ENCODE results near the gene SMIM36.
"Not testable (repeated sequence)": the region's sequence is repeated elsewhere in the genome, so short reads cannot be mapped to it uniquely, and the experiment has no call there.

SMIM36 gene

DNA sequence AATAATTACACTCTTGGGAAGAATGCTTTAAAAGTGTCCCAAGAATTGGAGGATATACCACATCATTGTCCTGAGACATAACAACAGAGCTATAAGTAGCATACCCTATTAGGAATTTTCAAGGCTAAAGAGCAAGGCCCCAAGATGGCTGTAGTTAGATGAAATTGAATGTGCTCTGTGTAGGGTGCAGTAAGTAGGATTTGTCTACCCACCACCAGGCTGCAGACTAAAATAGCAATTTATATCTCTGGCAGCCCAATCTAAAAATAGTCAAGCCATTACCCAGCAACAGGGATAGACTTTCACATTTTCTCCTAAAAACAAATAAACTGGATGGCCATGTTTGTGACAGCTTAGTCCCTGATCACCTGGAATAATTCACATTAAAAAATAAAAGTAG is 95.3 kb downstream of the SMIM36 start:
- no peak overlapping the region for H3K4me2 ChIP-seq (ENCODE audit: low read length)
- no peaks in the 10 kb centered on the region for H3K27me3 ChIP-seq (ENCODE audit: control insufficient read depth, insufficient read depth, low read length)
- no peak overlapping the region for H3K4me3 ChIP-seq (ENCODE audit: low read length)
- no peak overlapping the region for H3K9ac ChIP-seq (ENCODE audit: low read depth, low read length)
- no peaks in the 10 kb centered on the region for H3K9me3 ChIP-seq (replicated peaks; ENCODE audit: low read length)
- peaks cover 25% of the 10 kb centered on the region for H3K36me3 ChIP-seq (ENCODE audit: insufficient read depth, low read length)
- H3K4me1 ChIP-seq (ENCODE audit: control insufficient read depth, insufficient read depth, low read length): no peaks in the 10 kb centered on the region

DNA sequence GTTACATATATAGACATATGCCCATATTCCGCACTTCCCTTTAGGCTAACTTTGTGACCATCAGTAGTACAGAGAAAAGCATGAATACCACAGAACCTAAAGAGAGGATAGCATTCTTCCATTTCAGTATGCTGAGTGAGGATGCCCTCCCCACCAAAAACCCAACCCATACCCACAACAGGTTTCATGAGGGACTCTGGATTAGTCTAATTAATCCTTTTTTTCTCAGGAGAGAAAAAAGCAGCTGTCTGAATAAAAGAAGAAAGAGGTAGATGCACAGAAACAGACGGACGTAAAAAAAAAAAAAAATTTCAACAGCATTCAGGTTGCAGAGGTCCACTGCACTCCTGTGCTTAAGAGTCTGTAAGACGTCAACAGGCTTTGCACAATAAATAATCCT is 96.3 kb downstream of the SMIM36 start:
- H3K9ac ChIP-seq (ENCODE audit: low read depth, low read length): no peak overlapping the region
- no peak overlapping the region for H3K4me2 ChIP-seq (ENCODE audit: low read length)
- H3K9me3 ChIP-seq (replicated peaks; ENCODE audit: low read length): no peaks in the 10 kb centered on the region
- no peaks in the 10 kb centered on the region for H3K4me1 ChIP-seq (ENCODE audit: control insufficient read depth, insufficient read depth, low read length)
- H3K36me3 ChIP-seq (ENCODE audit: insufficient read depth, low read length): peaks cover 35% of the 10 kb centered on the region
- H3K4me3 ChIP-seq (ENCODE audit: low read length): no peak overlapping the region
- no peaks in the 10 kb centered on the region for H3K27me3 ChIP-seq (ENCODE audit: control insufficient read depth, insufficient read depth, low read length)

DNA sequence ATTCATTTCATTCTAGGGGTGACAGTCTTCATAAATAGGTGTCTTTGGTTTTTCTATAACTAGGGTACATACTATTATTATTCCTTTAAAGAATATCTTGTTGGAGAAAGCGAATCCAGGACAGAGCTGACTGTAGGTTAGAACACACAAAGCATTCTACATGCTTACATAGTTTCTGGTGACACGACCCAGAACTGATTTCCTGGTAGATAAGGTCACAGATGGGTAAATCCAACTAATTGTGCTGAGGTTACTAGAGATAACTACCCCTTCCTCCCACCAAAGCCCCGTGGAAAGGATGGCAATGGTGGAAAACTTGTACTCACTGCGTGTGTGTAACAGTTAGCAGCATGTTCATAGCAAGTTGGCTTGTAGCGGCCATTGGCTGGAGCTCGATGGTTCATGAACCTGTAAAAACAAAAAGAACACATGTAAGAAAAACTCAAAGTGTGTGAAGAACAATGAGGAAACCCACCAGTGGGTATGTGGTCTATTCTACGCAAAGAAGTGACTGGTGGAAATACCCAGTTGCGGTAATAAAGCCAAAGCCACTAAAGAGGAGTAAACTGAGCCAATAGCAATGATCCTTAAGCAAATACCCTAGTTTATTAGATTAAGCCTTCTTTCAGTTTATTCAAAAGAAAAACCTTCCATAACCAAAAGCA is 97.3 kb downstream of the SMIM36 start:
- H3K27me3 ChIP-seq (ENCODE audit: control insufficient read depth, insufficient read depth, low read length): no peaks in the 10 kb centered on the region
- no peaks in the 10 kb centered on the region for H3K4me1 ChIP-seq (ENCODE audit: control insufficient read depth, insufficient read depth, low read length)
- H3K9ac ChIP-seq (ENCODE audit: low read depth, low read length): no peak overlapping the region
- no peaks in the 10 kb centered on the region for H3K9me3 ChIP-seq (replicated peaks; ENCODE audit: low read length)
- no peak overlapping the region for H3K4me3 ChIP-seq (ENCODE audit: low read length)
- no peak overlapping the region for H3K4me2 ChIP-seq (ENCODE audit: low read length)
- peaks cover 45% of the 10 kb centered on the region for H3K36me3 ChIP-seq (ENCODE audit: insufficient read depth, low read length)

DNA sequence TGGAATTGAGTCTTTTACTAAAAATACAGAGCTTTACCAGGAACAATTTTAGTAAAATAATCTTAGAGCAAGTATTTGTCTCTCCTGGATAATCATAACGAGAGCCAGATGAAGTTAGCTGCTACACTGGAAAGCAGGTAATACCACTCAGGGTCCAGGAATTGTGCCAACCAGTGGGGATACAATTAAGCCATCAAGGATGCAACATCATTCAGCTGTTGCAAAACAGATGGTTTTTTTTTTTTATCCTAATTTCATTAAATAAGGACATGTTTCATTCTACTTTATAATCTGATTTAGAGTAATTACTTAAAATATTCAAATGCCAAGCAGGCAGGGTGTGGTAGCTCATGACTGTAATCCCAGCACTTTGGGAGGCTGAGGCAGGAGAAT is 99.8 kb downstream of the SMIM36 start:
- H3K36me3 ChIP-seq (ENCODE audit: insufficient read depth, low read length): peaks cover 60% of the 10 kb centered on the region
- no peak overlapping the region for H3K4me3 ChIP-seq (ENCODE audit: low read length)
- no peaks in the 10 kb centered on the region for H3K4me1 ChIP-seq (ENCODE audit: control insufficient read depth, insufficient read depth, low read length)
- H3K9me3 ChIP-seq (replicated peaks; ENCODE audit: low read length): no peaks in the 10 kb centered on the region
- H3K27me3 ChIP-seq (ENCODE audit: control insufficient read depth, insufficient read depth, low read length): no peaks in the 10 kb centered on the region
- H3K9ac ChIP-seq (ENCODE audit: low read depth, low read length): no peak overlapping the region
- H3K4me2 ChIP-seq (ENCODE audit: low read length): no peak overlapping the region

DNA sequence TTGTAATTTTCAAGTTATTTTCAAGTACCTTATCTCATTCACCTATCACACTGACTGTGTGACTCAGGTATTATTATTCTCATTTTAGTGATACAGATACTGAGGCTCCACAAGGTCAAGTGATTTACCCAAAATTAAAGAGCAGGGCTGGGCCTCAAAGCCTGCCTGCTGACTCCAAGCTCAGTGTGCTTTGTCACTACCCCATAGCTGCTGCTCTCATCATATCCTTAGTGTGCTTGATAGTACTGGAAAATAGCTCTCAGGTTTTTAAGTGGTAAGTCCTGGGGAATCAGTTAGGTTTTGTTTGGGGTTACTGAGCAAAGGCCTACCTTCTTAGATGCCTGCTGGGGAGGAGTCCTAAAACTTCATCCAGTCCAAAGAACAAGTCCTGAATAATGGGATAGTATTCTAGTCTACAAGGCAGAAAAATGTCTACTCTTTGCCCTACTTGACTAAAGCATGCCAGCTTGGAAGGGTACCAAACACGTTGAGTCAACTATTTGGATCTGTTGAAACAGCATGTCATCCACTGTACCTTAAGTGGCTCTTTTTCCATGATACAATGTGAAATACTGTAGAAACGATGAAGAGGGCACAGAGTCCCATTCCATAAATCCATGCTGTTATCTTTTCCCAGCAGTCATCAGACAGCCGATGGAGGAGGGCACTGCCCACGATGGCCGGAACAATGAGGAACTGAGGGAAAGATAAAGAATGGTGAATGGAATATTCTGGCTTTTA is 100.4 kb downstream of the SMIM36 start:
- no peak overlapping the region for H3K9ac ChIP-seq (ENCODE audit: low read depth, low read length)
- no peak overlapping the region for H3K4me2 ChIP-seq (ENCODE audit: low read length)
- H3K4me1 ChIP-seq (ENCODE audit: control insufficient read depth, insufficient read depth, low read length): no peaks in the 10 kb centered on the region
- H3K4me3 ChIP-seq (ENCODE audit: low read length): no peak overlapping the region
- H3K27me3 ChIP-seq (ENCODE audit: control insufficient read depth, insufficient read depth, low read length): no peaks in the 10 kb centered on the region
- peaks cover 60% of the 10 kb centered on the region for H3K36me3 ChIP-seq (ENCODE audit: insufficient read depth, low read length)
- H3K9me3 ChIP-seq (replicated peaks; ENCODE audit: low read length): no peaks in the 10 kb centered on the region

DNA sequence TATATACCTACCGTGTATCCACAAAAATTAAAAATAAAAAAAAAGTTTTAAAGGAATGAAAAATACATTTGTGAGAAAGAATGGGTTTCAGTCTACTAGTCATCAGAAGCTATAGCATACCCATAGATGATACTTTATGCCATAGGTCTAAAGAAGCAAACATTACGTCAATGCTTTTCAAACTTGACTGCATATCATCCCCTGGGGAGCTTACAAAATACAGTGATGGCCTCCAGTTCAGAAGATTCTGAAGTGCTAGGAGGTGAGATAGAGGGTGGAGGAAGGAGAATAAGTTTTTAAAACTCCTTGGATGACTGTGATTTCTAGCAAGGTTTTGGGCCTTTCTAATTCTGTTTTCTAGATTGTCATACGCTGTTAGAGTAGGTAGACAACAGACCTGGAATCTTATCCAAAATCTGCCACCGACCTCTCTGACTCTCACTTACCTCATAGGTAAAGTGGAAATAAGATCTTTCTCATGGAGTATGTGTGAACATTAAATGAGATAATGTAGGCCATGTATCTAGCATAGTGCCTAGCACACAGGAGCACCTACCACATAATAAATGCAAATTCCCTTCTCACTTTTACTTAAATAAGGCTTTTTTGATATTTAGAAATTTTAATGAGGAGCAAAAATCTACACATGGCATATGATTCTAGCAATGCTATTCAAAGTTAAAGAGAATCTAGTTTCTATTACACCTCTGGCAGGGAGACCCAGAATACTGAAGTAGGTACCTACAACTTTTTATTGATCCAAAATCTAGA is 102.0 kb downstream of the SMIM36 start:
- no peaks in the 10 kb centered on the region for H3K4me1 ChIP-seq (ENCODE audit: control insufficient read depth, insufficient read depth, low read length)
- H3K9ac ChIP-seq (ENCODE audit: low read depth, low read length): no peak overlapping the region
- no peaks in the 10 kb centered on the region for H3K9me3 ChIP-seq (replicated peaks; ENCODE audit: low read length)
- H3K27me3 ChIP-seq (ENCODE audit: control insufficient read depth, insufficient read depth, low read length): no peaks in the 10 kb centered on the region
- H3K4me3 ChIP-seq (ENCODE audit: low read length): no peak overlapping the region
- H3K36me3 ChIP-seq (ENCODE audit: insufficient read depth, low read length): peaks cover 64% of the 10 kb centered on the region
- H3K4me2 ChIP-seq (ENCODE audit: low read length): no peak overlapping the region

DNA sequence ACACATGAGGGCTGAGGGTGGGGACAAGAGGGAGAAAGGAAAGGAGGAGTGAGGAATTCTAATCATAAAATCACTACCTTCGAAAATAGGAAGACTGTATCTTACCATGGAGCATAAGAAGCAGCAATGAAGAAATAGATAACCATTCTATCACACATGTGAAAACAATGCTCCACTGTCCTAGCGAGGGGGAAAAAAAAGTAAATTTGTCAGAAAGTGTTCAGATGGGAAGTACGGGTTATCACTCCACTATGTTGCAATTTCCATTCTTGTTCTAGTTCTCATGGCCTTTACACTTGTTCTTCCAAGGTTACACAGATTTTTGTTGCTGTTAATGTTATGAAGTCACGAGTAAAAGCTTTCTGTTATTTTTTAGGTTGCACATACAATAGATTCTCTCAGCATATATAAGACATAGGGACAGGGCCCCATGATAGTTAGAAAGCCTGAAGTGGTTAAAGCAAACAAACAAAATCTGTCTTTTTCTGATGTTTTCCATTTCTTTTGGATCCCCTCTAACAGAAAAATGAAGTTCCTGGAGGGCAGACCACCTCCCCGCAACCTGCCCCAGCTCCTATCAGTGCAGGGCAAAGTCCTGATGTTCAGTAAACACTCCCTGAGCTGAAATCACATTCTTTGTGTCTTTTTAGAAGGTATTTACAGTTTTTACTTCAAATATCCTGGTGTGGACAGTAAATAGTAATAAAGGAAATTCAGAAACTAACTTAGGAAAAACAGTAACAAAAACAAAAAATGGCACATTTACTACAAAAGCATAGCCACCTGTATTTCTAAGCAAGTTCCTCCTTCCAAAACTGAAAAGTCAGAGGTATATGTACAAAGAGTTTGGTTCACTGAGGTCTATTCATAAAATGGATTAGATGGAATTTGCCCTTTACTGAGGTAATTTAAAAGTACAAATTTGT is 103.3 kb downstream of the SMIM36 start:
- Histone ChIP-seq H3K4me2 (ENCODE audit: low read length) (no peak overlapping the region), H3K27me3 (ENCODE audit: control insufficient read depth, insufficient read depth, low read length) (no peaks in the 10 kb centered on the region), H3K9me3 (replicated peaks; ENCODE audit: low read length) (no peaks in the 10 kb centered on the region), H3K9ac (ENCODE audit: low read depth, low read length) (no peak overlapping the region), H3K4me3 (ENCODE audit: low read length) (no peak overlapping the region), H3K4me1 (ENCODE audit: control insufficient read depth, insufficient read depth, low read length) (no peaks in the 10 kb centered on the region), H3K36me3 (ENCODE audit: insufficient read depth, low read length) (peaks cover 65% of the 10 kb centered on the region)

DNA sequence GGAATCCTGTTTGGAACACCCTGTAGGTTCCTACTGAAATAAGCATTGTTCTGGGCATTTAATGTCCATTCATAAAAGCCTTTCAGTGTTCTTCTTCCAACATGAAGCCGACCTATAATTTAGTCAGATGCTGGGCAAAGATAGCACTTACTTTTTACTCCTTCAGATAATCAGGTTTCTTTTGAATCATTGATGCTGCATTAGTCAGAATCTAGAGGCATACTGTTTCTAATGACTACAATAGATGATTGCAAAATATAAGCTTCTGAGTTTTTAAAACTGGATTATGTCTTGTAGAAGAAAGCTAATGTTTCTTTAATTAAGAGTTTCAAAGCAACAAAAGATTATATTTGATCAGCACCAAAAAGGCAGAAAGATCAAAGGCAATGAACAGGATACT is 105.7 kb downstream of the SMIM36 start:
- no peaks in the 10 kb centered on the region for H3K27me3 ChIP-seq (ENCODE audit: control insufficient read depth, insufficient read depth, low read length)
- H3K4me1 ChIP-seq (ENCODE audit: control insufficient read depth, insufficient read depth, low read length): no peaks in the 10 kb centered on the region
- H3K4me3 ChIP-seq (ENCODE audit: low read length): no peak overlapping the region
- H3K9me3 ChIP-seq (replicated peaks; ENCODE audit: low read length): no peaks in the 10 kb centered on the region
- no peak overlapping the region for H3K9ac ChIP-seq (ENCODE audit: low read depth, low read length)
- H3K36me3 ChIP-seq (ENCODE audit: insufficient read depth, low read length): peaks cover 55% of the 10 kb centered on the region
- no peak overlapping the region for H3K4me2 ChIP-seq (ENCODE audit: low read length)

DNA sequence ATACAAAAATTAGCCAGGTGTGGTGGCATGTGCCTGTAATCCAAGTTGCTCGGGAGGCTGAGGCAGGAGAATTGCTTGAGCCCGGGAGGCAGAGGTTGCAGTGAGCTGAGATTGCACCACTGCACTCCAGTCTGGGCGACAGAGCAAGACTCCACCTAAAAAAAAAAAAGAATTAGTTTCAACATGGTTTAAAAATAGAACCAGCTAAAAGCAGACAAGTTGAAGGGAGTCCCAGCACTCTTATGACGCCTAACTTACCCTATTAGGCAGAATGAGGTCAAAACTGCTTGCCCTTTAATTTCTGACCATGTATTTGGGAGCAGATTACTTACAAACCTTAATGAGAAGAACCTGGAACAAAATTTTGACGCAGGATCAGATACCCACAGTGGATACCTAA is 107.1 kb downstream of the SMIM36 start:
- H3K36me3 ChIP-seq (ENCODE audit: insufficient read depth, low read length): peaks cover 42% of the 10 kb centered on the region
- not testable (repeated sequence) for H3K27me3 ChIP-seq (ENCODE audit: control insufficient read depth, insufficient read depth, low read length); H3K4me1 ChIP-seq (ENCODE audit: control insufficient read depth, insufficient read depth, low read length); H3K4me2 ChIP-seq (ENCODE audit: low read length); H3K9me3 ChIP-seq (replicated peaks; ENCODE audit: low read length); H3K4me3 ChIP-seq (ENCODE audit: low read length); H3K9ac ChIP-seq (ENCODE audit: low read depth, low read length)

DNA sequence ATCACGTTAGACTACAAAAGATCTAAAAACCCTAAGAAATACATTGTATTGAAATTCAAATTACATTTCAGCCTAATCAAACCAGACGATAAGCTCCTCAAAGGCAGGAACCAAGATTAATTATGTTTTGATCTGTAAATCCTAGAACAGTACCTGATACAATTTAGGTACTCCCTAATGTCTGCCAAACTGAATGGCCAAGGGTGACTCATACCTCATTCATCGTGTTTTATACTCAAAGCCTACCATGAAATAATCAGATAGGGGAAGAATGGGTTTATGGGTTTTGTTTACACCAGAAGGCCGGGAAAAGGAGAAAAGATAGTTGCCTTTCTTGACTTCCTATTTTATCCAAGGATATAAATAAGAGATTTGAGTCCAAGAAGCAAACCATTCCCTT is 108.9 kb downstream of the SMIM36 start:
- Histone ChIP-seq H3K4me1 (ENCODE audit: control insufficient read depth, insufficient read depth, low read length) (no peaks in the 10 kb centered on the region), H3K36me3 (ENCODE audit: insufficient read depth, low read length) (peaks cover 26% of the 10 kb centered on the region), H3K9me3 (replicated peaks; ENCODE audit: low read length) (no peaks in the 10 kb centered on the region), H3K4me2 (ENCODE audit: low read length) (no peak overlapping the region), H3K4me3 (ENCODE audit: low read length) (no peak overlapping the region), H3K27me3 (ENCODE audit: control insufficient read depth, insufficient read depth, low read length) (no peaks in the 10 kb centered on the region), H3K9ac (ENCODE audit: low read depth, low read length) (no peak overlapping the region)

Data from skeletal muscle satellite cell (primary cell).